GM13977 (cell line): ENCODE data around the gene DNAJC11.

Experiments used
- DNase-seq: peaks from one replicate; pipeline ENCODE4 v3.0.0; 2012; ENCODE audit warnings: low spot score
- CTCF ChIP-seq: IDR thresholded peaks from 2 replicates; pipeline ENCODE4 v1.5.1; 2012; ENCODE audit warnings: mild to moderate bottlenecking, control low read depth; ENCODE audit not compliant: insufficient read depth; ENCODE audit errors: extremely low read depth, missing control alignments
- in situ Hi-C: fragments of 300-500 bp; cut with MboI; formaldehyde crosslinking; loops from one replicate; pipeline ENCODE4 v1.12.0; 2022; ENCODE audit warnings: low sequenced_read_pairs, low pct_unique_long_range_greater_than_20kb, mixed read lengths, inconsistent platforms; ENCODE audit not compliant: unreplicated experiment

DNAJC11 gene

GRCh38 chr1:6658359-6659060 lies 43.1 kb downstream of the DNAJC11 start:
- no peak for TF ChIP-seq CTCF
- DNase-seq = no peak
- in situ Hi-C loops = no loop called here

- DNase-seq = no peak
- no peak for TF ChIP-seq CTCF
- in situ Hi-C loops = no loop called here
These were observed 44.5 kb downstream of the DNAJC11 start for GRCh38 chr1:6657138-6657537.

GRCh38 chr1:6653436-6654290 lies 48.0 kb downstream of the DNAJC11 start:
- TF ChIP-seq CTCF = no peak
- in situ Hi-C loops = no loop called here

GRCh38 chr1:6652986-6653385 lies 48.6 kb downstream of the DNAJC11 start:
- no peak for DNase-seq
- in situ Hi-C loops = no loop called here
- no peak for TF ChIP-seq CTCF

More at GRCh38 chr1:6653436-6654290, 48.0 kb downstream of the DNAJC11 start:
- DNase-seq = no peak

GRCh38 chr1:6651909-6652308 lies 49.7 kb downstream of the DNAJC11 start:
- DNase-seq = no peak
- in situ Hi-C loops = no loop called here
- TF ChIP-seq CTCF = no peak

GRCh38 chr1:6648556-6648955 lies 53.1 kb downstream of the DNAJC11 start:
- DNase-seq = no peak
- in situ Hi-C loops = no loop called here

More at GRCh38 chr1:6648556-6648955, 53.1 kb downstream of the DNAJC11 start:
- TF ChIP-seq CTCF = no peak
